SK-N-SH (cell line): Measurements from ENCODE around the gene SPSB1. TPM values are rescaled to one million over a fixed set of nuclear protein-coding genes. Genes with fewer than 3 reads are reported as not detected.

ENCODE experiments used
- CTCF ChIA-PET: fragments of 300-600, 350-600 bp; formaldehyde crosslinking; extraction: SDS; loops from one replicate; lab custom pipeline; 2021; lab: Yijun Ruan, JAX
- POLR2A ChIA-PET: fragments of 350-600 bp; sonication (Branson Sonifier 250); formaldehyde crosslinking; extraction: SDS; loops from one replicate; lab custom pipeline; 2020; ENCODE audit warnings: antibody characterized with exemption, inconsistent platforms; lab: Yijun Ruan, JAX
- DNase-seq: peaks from one replicate; pipeline ENCODE4 v3.0.0; 2012
- H2AFZ ChIP-seq: fragments of 200-600 bp; sonication (generic); 2 replicates; pipeline ENCODE4 v1.8.1; 2016; ENCODE audit warnings: antibody characterized with exemption, mild to moderate bottlenecking, low read depth
- H3F3A ChIP-seq: fragments of 200-600 bp; sonication (generic); replicated peaks from 2 replicates; pipeline ENCODE3; 2016; ENCODE audit warnings: antibody characterized with exemption, mild to moderate bottlenecking; ENCODE audit not compliant: insufficient read depth
- H3K27ac ChIP-seq, 2 experiments: fragments of 200-500 bp in 1 of 2; fragments of 200-600 bp in 1 of 2; sonication (Bioruptor generic) in 1 of 2; sonication (generic), shearing (Covaris generic) in 1 of 2; 2 replicates each; pipeline versions ENCODE4 v1.5.1 to v1.6.1; 2014 to 2016; ENCODE audit warnings: low read depth in 2 of 2, inconsistent platforms in 1 of 2, low read length in 1 of 2, mild to moderate bottlenecking in 1 of 2, mixed read lengths in 1 of 2
- H3K27me3 ChIP-seq: fragments of 200-600 bp; sonication (generic), shearing (Covaris generic); 2 replicates; pipeline ENCODE4 v1.6.1; 2016; ENCODE audit warnings: mixed run types; ENCODE audit not compliant: insufficient read depth
- H3K36me3 ChIP-seq, 2 experiments: fragments of 200-500 bp in 1 of 2; fragments of 200-600 bp in 1 of 2; sonication (Bioruptor generic) in 1 of 2; sonication (generic) in 1 of 2; replicated peaks in 1 of 2; 2 replicates each; pipeline versions ENCODE3 to v1.5.1; 2014 to 2016; ENCODE audit warnings: low read length in 1 of 2, mild to moderate bottlenecking in 1 of 2; ENCODE audit not compliant: insufficient read depth in 2 of 2, control insufficient read depth in 1 of 2
- H3K4me1 ChIP-seq, 2 experiments: fragments of 200-500 bp in 1 of 2; fragments of 200-600 bp in 1 of 2; sonication (Bioruptor generic) in 1 of 2; sonication (generic), shearing (Covaris generic) in 1 of 2; 2 replicates each; pipeline versions ENCODE4 v1.5.1 to v1.6.1; 2014 to 2016; ENCODE audit warnings: low read depth in 1 of 2, low read length in 1 of 2, mixed run types in 1 of 2; ENCODE audit not compliant: insufficient read depth in 2 of 2, control insufficient read depth in 1 of 2
- H3K4me2 ChIP-seq: fragments of 200-600 bp; sonication (generic), shearing (Covaris generic); 2 replicates; pipeline ENCODE4 v1.6.1; 2017; ENCODE audit warnings: mixed run types
- H3K4me3 ChIP-seq, 2 experiments: fragments of 200-500 bp in 1 of 2; fragments of 200-600 bp in 1 of 2; sonication (Bioruptor generic) in 1 of 2; sonication (generic), shearing (Covaris generic) in 1 of 2; 2 replicates each; pipeline versions ENCODE4 v1.5.1 to v1.8.1; 2014 to 2016; ENCODE audit warnings: low read depth in 2 of 2, inconsistent platforms in 1 of 2, low read length in 1 of 2, mild to moderate bottlenecking in 1 of 2, mixed read lengths in 1 of 2, moderate library complexity in 1 of 2
- H3K79me2 ChIP-seq: fragments of 200-600 bp; sonication (generic); 2 replicates; pipeline ENCODE4 v1.8.1; 2017; ENCODE audit warnings: mild to moderate bottlenecking; ENCODE audit not compliant: insufficient read depth
- H3K9ac ChIP-seq: fragments of 200-600 bp; sonication (generic); 2 replicates; pipeline ENCODE4 v1.6.1; 2017; ENCODE audit warnings: mixed run types
- H3K9me2 ChIP-seq: fragments of 200-600 bp; sonication (generic); 2 replicates; pipeline ENCODE4 v1.6.1; 2017; ENCODE audit warnings: mixed run types
- H3K9me3 ChIP-seq: fragments of 200-600 bp; sonication (generic); 2 replicates; pipeline ENCODE4 v1.6.1; 2017; ENCODE audit warnings: mixed run types, mild to moderate bottlenecking, moderate library complexity
- H4K20me1 ChIP-seq: fragments of 200-600 bp; sonication (generic); 2 replicates; pipeline ENCODE4 v1.6.1; 2017; ENCODE audit warnings: mild to moderate bottlenecking, mixed run types; ENCODE audit not compliant: insufficient read depth
- CHD2 ChIP-seq: fragments of 150-350 bp; IDR thresholded peaks from 2 replicates; pipeline ENCODE4 v1.6.1; 2018; ENCODE audit warnings: low read length; ENCODE audit not compliant: partially characterized antibody
- ELF1 ChIP-seq: IDR thresholded peaks from 2 replicates; pipeline ENCODE4 v1.4.0; 2012
- FOSL2 ChIP-seq: IDR thresholded peaks from 2 replicates; pipeline ENCODE4 v1.4.0; 2012; ENCODE audit warnings: low read depth, mild to moderate bottlenecking, moderate library complexity, borderline replicate concordance
- FOXJ3 ChIP-seq: sonication (generic); formaldehyde crosslinking; IDR thresholded peaks from 2 replicates; pipeline ENCODE4 v1.5.1; 2020; ENCODE audit warnings: mild to moderate bottlenecking, missing genetic modification reagents
- GABPA ChIP-seq: IDR thresholded peaks from 2 replicates; pipeline ENCODE4 v1.4.0; 2012; ENCODE audit warnings: low read depth, mild to moderate bottlenecking
- JUND ChIP-seq: IDR thresholded peaks from 2 replicates; pipeline ENCODE4 v1.4.0; 2012
- MXI1 ChIP-seq: IDR thresholded peaks from 2 replicates; pipeline ENCODE4 v1.6.1; 2012; ENCODE audit warnings: mild to moderate bottlenecking, low read depth, low read length, improper control_type of control experiment
- POLR2AphosphoS5 ChIP-seq: IDR thresholded peaks from 2 replicates; pipeline ENCODE4 v1.6.1; 2012; ENCODE audit warnings: low read depth, low read length
- TAF1 ChIP-seq: IDR thresholded peaks from 2 replicates; pipeline ENCODE4 v1.6.1; 2012; ENCODE audit warnings: low read depth, mild to moderate bottlenecking, low read length, moderate library complexity, borderline replicate concordance
- TCF12 ChIP-seq: IDR thresholded peaks from 2 replicates; pipeline ENCODE4 v1.4.0; 2012
- TEAD4 ChIP-seq: IDR thresholded peaks from 2 replicates; pipeline ENCODE4 v1.4.0; 2012; ENCODE audit warnings: mild to moderate bottlenecking, borderline replicate concordance; ENCODE audit not compliant: insufficient read depth
- YY1 ChIP-seq: IDR thresholded peaks from 2 replicates; pipeline ENCODE4 v1.4.0; 2012; ENCODE audit warnings: low read depth, mild to moderate bottlenecking
- WGBS: methylation state at CpG from one replicate; pipeline ENCODE4 v1.1.6; 2017; ENCODE audit warnings: low lambda C conversion rate; 5-methylcytosine and 5-hydroxymethylcytosine counted together
- polyA plus RNA-seq, 3 experiments: library from polyadenylated mRNA; depleted of rRNA; stranded (reverse); fragments of >200 nt; gene quantifications; 2 replicates each; pipeline ENCODE4 v1.2.3, GENCODE V29; 2012
- TF ChIP-seq, protein P1 (sequence below): fragments of 150-350 bp; IDR thresholded peaks from 2 replicates; pipeline ENCODE4 v1.6.1; 2017; ENCODE audit warnings: antibody characterized with exemption, low read length, low read depth, borderline replicate concordance
- TF ChIP-seq, protein P2 (sequence below): IDR thresholded peaks from 2 replicates; pipeline ENCODE4 v1.6.1; 2012; ENCODE audit warnings: mild to moderate bottlenecking, low read depth, low read length, moderate library complexity
- TF ChIP-seq, protein P3 (sequence below): fragments of 200-600 bp; sonication (generic); IDR thresholded peaks from 2 replicates; pipeline ENCODE4 v1.6.1; 2017; ENCODE audit warnings: antibody characterized with exemption, mild to moderate bottlenecking, moderate library complexity

Gene SPSB1
- polyA plus RNA-seq, 1 of the 3 experiments (the other 2 are of a cell fraction): 9.2 TPM

DNA sequence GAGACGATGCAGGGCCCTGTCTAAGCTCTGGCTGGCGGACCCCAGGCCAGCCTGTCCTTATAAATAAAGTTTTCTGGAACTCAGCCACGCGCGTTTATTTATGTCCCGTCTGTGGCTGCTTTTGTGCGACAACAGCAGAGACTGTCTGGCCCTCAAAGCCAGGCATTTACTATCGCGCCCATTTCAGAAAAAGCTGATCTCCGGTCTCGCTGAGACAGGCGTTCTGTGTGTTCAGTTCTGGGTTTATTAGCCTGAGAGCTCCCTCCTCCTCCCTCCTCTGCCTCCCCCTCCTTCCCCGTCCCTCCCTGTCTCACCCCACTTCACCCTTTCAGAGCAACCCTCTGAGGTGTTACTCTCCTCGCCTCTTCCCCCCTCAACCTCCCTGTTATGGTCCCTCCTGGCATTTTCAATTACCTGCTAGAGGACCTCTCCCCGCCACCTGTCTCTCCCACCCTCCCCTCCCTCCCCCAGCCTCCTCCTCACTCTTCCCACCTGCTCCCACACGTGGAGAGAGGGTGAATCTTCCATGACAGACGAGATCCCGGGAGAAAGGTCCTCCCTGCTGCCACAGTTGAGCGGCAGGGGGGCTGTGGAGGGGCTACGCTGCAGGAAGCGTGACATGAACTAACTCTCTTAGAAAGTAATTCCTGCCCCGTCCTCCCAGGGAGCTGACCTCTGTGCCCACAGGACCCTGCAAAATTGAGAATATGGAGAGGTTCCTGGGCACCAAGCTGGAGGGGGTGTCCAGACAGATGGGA is 59.9 kb downstream of the SPSB1 start:
- 0 out of 2 replicates have a peak, but pooled peaks cover 2% of the 10 kb centered on the region for H3K79me2 ChIP-seq
- no peak overlapping the region for H3K4me3 ChIP-seq
- no peaks in the 10 kb centered on the region for H3K9me3 ChIP-seq
- H4K20me1 ChIP-seq: 0 out of 2 replicates have a peak, but pooled peaks cover 4% of the 10 kb centered on the region
- TF ChIP-seq GABPA (no peak), TCF12 (no peak), FOXJ3 (no peak), CHD2 (no peak), POLR2AphosphoS5 (no peak), ELF1 (no peak), MXI1 (no peak), JUND (no peak), TEAD4 (no peak), YY1 (no peak), FOSL2 (no peak), TAF1 (no peak)
- TF ChIP-seq, protein P1, sequence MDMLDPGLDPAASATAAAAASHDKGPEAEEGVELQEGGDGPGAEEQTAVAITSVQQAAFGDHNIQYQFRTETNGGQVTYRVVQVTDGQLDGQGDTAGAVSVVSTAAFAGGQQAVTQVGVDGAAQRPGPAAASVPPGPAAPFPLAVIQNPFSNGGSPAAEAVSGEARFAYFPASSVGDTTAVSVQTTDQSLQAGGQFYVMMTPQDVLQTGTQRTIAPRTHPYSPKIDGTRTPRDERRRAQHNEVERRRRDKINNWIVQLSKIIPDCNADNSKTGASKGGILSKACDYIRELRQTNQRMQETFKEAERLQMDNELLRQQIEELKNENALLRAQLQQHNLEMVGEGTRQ: no peak
- TF ChIP-seq, protein P2, sequence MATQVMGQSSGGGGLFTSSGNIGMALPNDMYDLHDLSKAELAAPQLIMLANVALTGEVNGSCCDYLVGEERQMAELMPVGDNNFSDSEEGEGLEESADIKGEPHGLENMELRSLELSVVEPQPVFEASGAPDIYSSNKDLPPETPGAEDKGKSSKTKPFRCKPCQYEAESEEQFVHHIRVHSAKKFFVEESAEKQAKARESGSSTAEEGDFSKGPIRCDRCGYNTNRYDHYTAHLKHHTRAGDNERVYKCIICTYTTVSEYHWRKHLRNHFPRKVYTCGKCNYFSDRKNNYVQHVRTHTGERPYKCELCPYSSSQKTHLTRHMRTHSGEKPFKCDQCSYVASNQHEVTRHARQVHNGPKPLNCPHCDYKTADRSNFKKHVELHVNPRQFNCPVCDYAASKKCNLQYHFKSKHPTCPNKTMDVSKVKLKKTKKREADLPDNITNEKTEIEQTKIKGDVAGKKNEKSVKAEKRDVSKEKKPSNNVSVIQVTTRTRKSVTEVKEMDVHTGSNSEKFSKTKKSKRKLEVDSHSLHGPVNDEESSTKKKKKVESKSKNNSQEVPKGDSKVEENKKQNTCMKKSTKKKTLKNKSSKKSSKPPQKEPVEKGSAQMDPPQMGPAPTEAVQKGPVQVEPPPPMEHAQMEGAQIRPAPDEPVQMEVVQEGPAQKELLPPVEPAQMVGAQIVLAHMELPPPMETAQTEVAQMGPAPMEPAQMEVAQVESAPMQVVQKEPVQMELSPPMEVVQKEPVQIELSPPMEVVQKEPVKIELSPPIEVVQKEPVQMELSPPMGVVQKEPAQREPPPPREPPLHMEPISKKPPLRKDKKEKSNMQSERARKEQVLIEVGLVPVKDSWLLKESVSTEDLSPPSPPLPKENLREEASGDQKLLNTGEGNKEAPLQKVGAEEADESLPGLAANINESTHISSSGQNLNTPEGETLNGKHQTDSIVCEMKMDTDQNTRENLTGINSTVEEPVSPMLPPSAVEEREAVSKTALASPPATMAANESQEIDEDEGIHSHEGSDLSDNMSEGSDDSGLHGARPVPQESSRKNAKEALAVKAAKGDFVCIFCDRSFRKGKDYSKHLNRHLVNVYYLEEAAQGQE: no peak
- TF ChIP-seq, protein P3, sequence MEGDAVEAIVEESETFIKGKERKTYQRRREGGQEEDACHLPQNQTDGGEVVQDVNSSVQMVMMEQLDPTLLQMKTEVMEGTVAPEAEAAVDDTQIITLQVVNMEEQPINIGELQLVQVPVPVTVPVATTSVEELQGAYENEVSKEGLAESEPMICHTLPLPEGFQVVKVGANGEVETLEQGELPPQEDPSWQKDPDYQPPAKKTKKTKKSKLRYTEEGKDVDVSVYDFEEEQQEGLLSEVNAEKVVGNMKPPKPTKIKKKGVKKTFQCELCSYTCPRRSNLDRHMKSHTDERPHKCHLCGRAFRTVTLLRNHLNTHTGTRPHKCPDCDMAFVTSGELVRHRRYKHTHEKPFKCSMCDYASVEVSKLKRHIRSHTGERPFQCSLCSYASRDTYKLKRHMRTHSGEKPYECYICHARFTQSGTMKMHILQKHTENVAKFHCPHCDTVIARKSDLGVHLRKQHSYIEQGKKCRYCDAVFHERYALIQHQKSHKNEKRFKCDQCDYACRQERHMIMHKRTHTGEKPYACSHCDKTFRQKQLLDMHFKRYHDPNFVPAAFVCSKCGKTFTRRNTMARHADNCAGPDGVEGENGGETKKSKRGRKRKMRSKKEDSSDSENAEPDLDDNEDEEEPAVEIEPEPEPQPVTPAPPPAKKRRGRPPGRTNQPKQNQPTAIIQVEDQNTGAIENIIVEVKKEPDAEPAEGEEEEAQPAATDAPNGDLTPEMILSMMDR: no peak
- ChIA-PET CTCF (interaction anchor here (1.1 to 1.6 kb wide), 2 partner anchors 63 to 103 kb away, joined by 3 to 7 read pairs; no protein-coding TSS in a partner anchor), POLR2A (no interaction called here)
- no peak for DNase-seq
- no peak overlapping the region for H3K9ac ChIP-seq
- no peaks in the 10 kb centered on the region for H3F3A ChIP-seq
- peaks cover 0 to 4% of the 10 kb centered on the region in 2 experiments; a peak in 1 of 4 replicates for H3K4me1 ChIP-seq
- H3K27ac ChIP-seq: no peak overlapping the region
- peaks cover 4% of the 10 kb centered on the region in 2 experiments for H3K36me3 ChIP-seq
- H3K9me2 ChIP-seq: no peaks in the 10 kb centered on the region
- no peak overlapping the region for H2AFZ ChIP-seq
- no peak overlapping the region for H3K4me2 ChIP-seq
- 90% methylated on average over 21 of the region's 22 CpGs for WGBS
- no peaks in the 10 kb centered on the region for H3K27me3 ChIP-seq
